ENCODE results near the gene TBX18.

Gene TBX18

DNA sequence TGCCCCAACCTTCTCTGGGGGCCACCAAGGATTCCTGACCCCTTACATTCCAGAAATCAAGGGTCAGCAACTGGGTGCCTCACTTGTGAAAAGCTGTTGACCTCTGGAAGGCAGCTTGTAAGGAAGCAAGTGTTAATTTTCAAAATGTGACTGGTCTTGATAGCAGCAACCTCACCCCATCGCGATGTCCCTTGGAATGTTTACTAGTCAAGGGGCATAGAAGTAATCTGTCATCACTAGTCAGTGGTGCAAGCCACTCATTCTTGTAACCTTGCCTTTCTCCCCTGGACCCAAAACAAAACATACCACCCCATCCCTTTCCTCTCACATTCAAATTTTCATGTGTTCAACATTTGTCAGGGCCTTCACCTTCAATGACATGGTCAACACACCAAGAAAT, 30.5 kb downstream of the TBX18 start:
- Histone ChIP-seq H3K36me3 (ENCODE audit: control insufficient read depth in 2 of 2, insufficient read depth in 1 of 2, low read length in 2 of 2) (peaks cover 8 to 38% of the 10 kb centered on the region in 2 experiments), H3K4me3 (ENCODE audit: low read depth, low read length) (no peak overlapping the region), H3K4me1 (ENCODE audit: control insufficient read depth, insufficient read depth, low read length) (no peaks in the 10 kb centered on the region), H3K27ac (ENCODE audit: extremely low read depth, low read depth, low read length) (no peak overlapping the region), H3K9me3 (ENCODE audit: control insufficient read depth, insufficient read depth, low read depth, low read length) (no peaks in the 10 kb centered on the region)
- POLR2A ChIA-PET, result no interaction called here
- TF ChIP-seq ZNF2 (tag by site-specific recombination; IDR thresholded peaks at IDR 0.05), result no peak
- TF ChIP-seq KLF16 (tag by site-specific recombination; IDR thresholded peaks at IDR 0.05), result no peak
- TF ChIP-seq, protein P1, sequence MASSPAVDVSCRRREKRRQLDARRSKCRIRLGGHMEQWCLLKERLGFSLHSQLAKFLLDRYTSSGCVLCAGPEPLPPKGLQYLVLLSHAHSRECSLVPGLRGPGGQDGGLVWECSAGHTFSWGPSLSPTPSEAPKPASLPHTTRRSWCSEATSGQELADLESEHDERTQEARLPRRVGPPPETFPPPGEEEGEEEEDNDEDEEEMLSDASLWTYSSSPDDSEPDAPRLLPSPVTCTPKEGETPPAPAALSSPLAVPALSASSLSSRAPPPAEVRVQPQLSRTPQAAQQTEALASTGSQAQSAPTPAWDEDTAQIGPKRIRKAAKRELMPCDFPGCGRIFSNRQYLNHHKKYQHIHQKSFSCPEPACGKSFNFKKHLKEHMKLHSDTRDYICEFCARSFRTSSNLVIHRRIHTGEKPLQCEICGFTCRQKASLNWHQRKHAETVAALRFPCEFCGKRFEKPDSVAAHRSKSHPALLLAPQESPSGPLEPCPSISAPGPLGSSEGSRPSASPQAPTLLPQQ (tag by site-specific recombination; IDR thresholded peaks at IDR 0.05), result no peak
- TF ChIP-seq ZNF426 (tag by site-specific recombination; IDR thresholded peaks at IDR 0.05), result no peak
- TF ChIP-seq, protein P2, sequence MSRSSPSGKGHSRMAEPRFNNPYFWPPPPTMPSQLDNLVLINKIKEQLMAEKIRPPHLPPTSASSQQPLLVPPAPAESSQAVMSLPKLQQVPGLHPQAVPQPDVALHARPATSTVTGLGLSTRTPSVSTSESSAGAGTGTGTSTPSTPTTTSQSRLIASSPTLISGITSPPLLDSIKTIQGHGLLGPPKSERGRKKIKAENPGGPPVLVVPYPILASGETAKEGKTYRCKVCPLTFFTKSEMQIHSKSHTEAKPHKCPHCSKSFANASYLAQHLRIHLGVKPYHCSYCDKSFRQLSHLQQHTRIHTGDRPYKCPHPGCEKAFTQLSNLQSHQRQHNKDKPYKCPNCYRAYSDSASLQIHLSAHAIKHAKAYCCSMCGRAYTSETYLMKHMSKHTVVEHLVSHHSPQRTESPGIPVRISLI (tag by site-specific recombination; IDR thresholded peaks at IDR 0.05), result no peak
- no peak for TF ChIP-seq ZNF677 (tag by site-specific recombination; IDR thresholded peaks at IDR 0.05)
- no peak for TF ChIP-seq SCRT2 (tag by site-specific recombination; IDR thresholded peaks at IDR 0.05)
- TF ChIP-seq, protein P3, sequence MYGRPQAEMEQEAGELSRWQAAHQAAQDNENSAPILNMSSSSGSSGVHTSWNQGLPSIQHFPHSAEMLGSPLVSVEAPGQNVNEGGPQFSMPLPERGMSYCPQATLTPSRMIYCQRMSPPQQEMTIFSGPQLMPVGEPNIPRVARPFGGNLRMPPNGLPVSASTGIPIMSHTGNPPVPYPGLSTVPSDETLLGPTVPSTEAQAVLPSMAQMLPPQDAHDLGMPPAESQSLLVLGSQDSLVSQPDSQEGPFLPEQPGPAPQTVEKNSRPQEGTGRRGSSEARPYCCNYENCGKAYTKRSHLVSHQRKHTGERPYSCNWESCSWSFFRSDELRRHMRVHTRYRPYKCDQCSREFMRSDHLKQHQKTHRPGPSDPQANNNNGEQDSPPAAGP (tag by site-specific recombination; IDR thresholded peaks at IDR 0.05), result no peak
- no peak for TF ChIP-seq ZBTB21 (tag by site-specific recombination; IDR thresholded peaks at IDR 0.05)
- TF ChIP-seq ZNF777 (tag by site-specific recombination; IDR thresholded peaks at IDR 0.05; ENCODE audit: borderline replicate concordance), result no peak
- TF ChIP-seq ZNF202 (tag by site-specific recombination; IDR thresholded peaks at IDR 0.05; ENCODE audit: borderline replicate concordance), result no peak
- no peak for TF ChIP-seq ZNF10 (tag by site-specific recombination; IDR thresholded peaks at IDR 0.05)
- no peak for TF ChIP-seq ZIC2 (tag by site-specific recombination; IDR thresholded peaks at IDR 0.05)
- CTCF ChIA-PET, result interaction anchor here (0.6 to 1.7 kb wide), 3 partner anchors 8 to 41 kb away, joined by 3 read pairs; no protein-coding TSS in a partner anchor

DNA sequence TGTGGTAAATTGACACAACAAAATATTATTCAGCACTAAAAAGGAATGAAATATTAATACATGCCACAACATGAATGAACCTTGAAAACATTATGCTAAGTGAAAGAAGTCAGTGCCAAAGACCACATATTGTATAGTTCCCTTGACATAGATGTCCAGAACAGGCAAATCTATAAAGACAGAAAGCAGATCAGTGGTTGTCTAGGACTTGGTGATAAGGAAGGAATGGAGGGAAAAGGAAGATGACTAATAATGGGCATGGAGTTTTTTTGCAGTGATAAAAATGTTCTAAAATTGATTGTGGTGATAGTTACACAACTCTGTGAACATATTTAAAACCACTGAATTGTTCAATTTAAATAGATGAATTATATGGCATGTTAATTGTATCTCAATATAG, 32.5 kb downstream of the TBX18 start:
- ChIA-PET POLR2A (interaction anchor here (1.0 kb wide), 1 partner anchor 38 kb away, joined by 3 read pairs; no protein-coding TSS in a partner anchor), CTCF (interaction anchor here (1.7 kb wide), 1 partner anchor 10 kb away, joined by 3 read pairs; no protein-coding TSS in a partner anchor)
- Histone ChIP-seq H3K27ac (ENCODE audit: extremely low read depth, low read depth, low read length) (no peak overlapping the region), H3K4me3 (ENCODE audit: low read depth, low read length) (no peak overlapping the region), H3K36me3 (ENCODE audit: control insufficient read depth in 2 of 2, insufficient read depth in 1 of 2, low read length in 2 of 2) (peaks cover 8 to 26% of the 10 kb centered on the region in 2 experiments), H3K4me1 (ENCODE audit: control insufficient read depth, insufficient read depth, low read length) (no peaks in the 10 kb centered on the region), H3K9me3 (ENCODE audit: control insufficient read depth, insufficient read depth, low read depth, low read length) (no peaks in the 10 kb centered on the region)
- TF ChIP-seq, protein P1 (tag by site-specific recombination; IDR thresholded peaks at IDR 0.05), result no peak
- TF ChIP-seq ZNF202 (tag by site-specific recombination; IDR thresholded peaks at IDR 0.05; ENCODE audit: borderline replicate concordance), result no peak
- no peak for TF ChIP-seq ZBTB17 (tag by site-specific recombination; IDR thresholded peaks at IDR 0.05)
- TF ChIP-seq ZNF544 (tag by site-specific recombination; IDR thresholded peaks at IDR 0.05), result no peak
- no peak for TF ChIP-seq PRDM1 (tag by site-specific recombination; IDR thresholded peaks at IDR 0.05)
- no peak for TF ChIP-seq ZNF549 (tag by site-specific recombination; IDR thresholded peaks at IDR 0.05)
- TF ChIP-seq ZNF404 (tag by site-specific recombination; IDR thresholded peaks at IDR 0.05), result no peak
- TF ChIP-seq ZNF19 (tag by site-specific recombination; IDR thresholded peaks at IDR 0.05; ENCODE audit: low read depth), result no peak
- no peak for TF ChIP-seq ZNF184 (tag by site-specific recombination; IDR thresholded peaks at IDR 0.05)
- no peak for TF ChIP-seq ZNF433 (tag by site-specific recombination; IDR thresholded peaks at IDR 0.05; ENCODE audit: low read depth)
- no peak for TF ChIP-seq ZNF585B (tag by site-specific recombination; IDR thresholded peaks at IDR 0.05)
- TF ChIP-seq, protein P4, sequence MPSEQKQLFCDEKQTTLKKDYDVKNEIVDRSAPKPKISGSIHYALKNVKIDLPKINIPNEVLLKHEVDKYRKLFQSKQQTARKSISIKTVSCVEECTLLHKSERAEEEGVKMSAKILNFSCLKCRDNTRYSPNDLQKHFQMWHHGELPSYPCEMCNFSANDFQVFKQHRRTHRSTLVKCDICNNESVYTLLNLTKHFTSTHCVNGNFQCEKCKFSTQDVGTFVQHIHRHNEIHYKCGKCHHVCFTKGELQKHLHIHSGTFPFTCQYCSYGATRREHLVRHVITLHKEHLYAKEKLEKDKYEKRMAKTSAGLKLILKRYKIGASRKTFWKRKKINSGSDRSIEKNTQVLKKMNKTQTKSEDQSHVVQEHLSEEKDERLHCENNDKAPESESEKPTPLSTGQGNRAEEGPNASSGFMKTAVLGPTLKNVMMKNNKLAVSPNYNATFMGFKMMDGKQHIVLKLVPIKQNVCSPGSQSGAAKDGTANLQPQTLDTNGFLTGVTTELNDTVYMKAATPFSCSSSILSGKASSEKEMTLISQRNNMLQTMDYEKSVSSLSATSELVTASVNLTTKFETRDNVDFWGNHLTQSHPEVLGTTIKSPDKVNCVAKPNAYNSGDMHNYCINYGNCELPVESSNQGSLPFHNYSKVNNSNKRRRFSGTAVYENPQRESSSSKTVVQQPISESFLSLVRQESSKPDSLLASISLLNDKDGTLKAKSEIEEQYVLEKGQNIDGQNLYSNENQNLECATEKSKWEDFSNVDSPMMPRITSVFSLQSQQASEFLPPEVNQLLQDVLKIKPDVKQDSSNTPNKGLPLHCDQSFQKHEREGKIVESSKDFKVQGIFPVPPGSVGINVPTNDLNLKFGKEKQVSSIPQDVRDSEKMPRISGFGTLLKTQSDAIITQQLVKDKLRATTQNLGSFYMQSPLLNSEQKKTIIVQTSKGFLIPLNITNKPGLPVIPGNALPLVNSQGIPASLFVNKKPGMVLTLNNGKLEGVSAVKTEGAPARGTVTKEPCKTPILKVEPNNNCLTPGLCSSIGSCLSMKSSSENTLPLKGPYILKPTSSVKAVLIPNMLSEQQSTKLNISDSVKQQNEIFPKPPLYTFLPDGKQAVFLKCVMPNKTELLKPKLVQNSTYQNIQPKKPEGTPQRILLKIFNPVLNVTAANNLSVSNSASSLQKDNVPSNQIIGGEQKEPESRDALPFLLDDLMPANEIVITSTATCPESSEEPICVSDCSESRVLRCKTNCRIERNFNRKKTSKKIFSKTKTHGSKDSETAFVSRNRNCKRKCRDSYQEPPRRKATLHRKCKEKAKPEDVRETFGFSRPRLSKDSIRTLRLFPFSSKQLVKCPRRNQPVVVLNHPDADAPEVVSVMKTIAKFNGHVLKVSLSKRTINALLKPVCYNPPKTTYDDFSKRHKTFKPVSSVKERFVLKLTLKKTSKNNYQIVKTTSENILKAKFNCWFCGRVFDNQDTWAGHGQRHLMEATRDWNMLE (tag by site-specific recombination; conservative IDR thresholded peaks at IDR 0.05; ENCODE audit: low read depth), result no peak
- TF ChIP-seq ZFP41 (tag by site-specific recombination; IDR thresholded peaks at IDR 0.05; ENCODE audit: borderline replicate concordance), result no peak
- TF ChIP-seq ZFP69B (tag by site-specific recombination; IDR thresholded peaks at IDR 0.05), result no peak
